Measurements from ENCODE around the gene TBRG4.

- no peak for TF ChIP-seq RAD21 (IDR thresholded peaks at IDR 0.05; ENCODE audit: low read depth)
- TF ChIP-seq CEBPB (IDR thresholded peaks at IDR 0.05) = no peak
- TF ChIP-seq TEAD4 (IDR thresholded peaks at IDR 0.05) = no peak
Measured at GRCh38 chr7:45098983-45099839, 12.3 kb downstream of the TBRG4 start.
